Coronary artery (tissue), 2 donors: ENCODE data around the gene ZNF816.
A peak's percentile ranks its signal among the peaks of the same experiment; 100 is the strongest.

Source experiments
- DNase-seq: peaks from one replicate; pipeline ENCODE4 v3.0.0-alpha.2; 2017; ENCODE audit warnings: low spot score
- H3K27ac ChIP-seq, 2 donors: fragments of 200-600 bp; sonication (generic); one replicate each; pipeline ENCODE4 v1.5.1; 2016 to 2019
- H3K4me3 ChIP-seq: fragments of 200-600 bp; sonication (generic); 2 replicates; pipeline ENCODE4 v1.5.1; 2016; ENCODE audit warnings: mild to moderate bottlenecking, moderate library complexity
- TF ChIP-seq, protein P1 (sequence below): fragments of 200-600 bp; sonication (generic); IDR thresholded peaks from one replicate; pipeline ENCODE4 v1.5.1; 2019; ENCODE audit warnings: antibody characterized with exemption

ZNF816 gene

GRCh38 chr19:53004242-53004641, 41.6 kb upstream of the ZNF816 start:
- TF ChIP-seq, protein P1, sequence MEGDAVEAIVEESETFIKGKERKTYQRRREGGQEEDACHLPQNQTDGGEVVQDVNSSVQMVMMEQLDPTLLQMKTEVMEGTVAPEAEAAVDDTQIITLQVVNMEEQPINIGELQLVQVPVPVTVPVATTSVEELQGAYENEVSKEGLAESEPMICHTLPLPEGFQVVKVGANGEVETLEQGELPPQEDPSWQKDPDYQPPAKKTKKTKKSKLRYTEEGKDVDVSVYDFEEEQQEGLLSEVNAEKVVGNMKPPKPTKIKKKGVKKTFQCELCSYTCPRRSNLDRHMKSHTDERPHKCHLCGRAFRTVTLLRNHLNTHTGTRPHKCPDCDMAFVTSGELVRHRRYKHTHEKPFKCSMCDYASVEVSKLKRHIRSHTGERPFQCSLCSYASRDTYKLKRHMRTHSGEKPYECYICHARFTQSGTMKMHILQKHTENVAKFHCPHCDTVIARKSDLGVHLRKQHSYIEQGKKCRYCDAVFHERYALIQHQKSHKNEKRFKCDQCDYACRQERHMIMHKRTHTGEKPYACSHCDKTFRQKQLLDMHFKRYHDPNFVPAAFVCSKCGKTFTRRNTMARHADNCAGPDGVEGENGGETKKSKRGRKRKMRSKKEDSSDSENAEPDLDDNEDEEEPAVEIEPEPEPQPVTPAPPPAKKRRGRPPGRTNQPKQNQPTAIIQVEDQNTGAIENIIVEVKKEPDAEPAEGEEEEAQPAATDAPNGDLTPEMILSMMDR, result no peak
- no peak for DNase-seq
- Histone ChIP-seq H3K27ac (no peak overlapping the region), H3K4me3 (no peak overlapping the region)

DNA sequence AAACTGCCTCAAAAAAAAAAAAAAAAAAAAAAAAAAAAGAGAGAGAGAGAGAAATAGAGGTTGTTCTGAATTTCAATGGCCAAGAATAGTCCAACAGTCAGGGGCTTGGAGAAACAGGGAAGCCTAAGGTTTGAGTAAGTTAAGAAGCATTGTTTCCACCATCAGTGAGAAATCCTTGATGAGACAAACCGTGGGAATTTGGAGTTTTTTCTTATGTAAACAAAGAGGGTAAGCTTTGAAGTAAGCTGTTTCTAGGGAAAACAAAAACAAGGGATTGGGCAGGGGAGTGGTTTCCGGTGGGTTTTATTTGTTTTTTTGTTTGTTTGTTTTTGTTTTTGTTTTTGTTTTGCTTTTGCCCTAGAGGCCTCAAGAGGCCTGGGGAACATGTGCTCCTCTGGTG, 39.8 kb upstream of the ZNF816 start:
- H3K27ac ChIP-seq, result no peak overlapping the region
- no peak for DNase-seq
- TF ChIP-seq, protein P1, result no peak
- H3K4me3 ChIP-seq, result no peak overlapping the region

- TF ChIP-seq, protein P1, result no peak
- Histone ChIP-seq H3K4me3 (no peak overlapping the region), H3K27ac (no peak overlapping the region)
- DNase-seq, result no peak
Observed at GRCh38 chr19:52997975-52998374, 35.3 kb upstream of the ZNF816 start.

GRCh38 chr19:52995711-52996110, 33.0 kb upstream of the ZNF816 start:
- no peak for DNase-seq
- no peak overlapping the region for H3K27ac ChIP-seq
- TF ChIP-seq, protein P1, result no peak
- no peak overlapping the region for H3K4me3 ChIP-seq

DNA sequence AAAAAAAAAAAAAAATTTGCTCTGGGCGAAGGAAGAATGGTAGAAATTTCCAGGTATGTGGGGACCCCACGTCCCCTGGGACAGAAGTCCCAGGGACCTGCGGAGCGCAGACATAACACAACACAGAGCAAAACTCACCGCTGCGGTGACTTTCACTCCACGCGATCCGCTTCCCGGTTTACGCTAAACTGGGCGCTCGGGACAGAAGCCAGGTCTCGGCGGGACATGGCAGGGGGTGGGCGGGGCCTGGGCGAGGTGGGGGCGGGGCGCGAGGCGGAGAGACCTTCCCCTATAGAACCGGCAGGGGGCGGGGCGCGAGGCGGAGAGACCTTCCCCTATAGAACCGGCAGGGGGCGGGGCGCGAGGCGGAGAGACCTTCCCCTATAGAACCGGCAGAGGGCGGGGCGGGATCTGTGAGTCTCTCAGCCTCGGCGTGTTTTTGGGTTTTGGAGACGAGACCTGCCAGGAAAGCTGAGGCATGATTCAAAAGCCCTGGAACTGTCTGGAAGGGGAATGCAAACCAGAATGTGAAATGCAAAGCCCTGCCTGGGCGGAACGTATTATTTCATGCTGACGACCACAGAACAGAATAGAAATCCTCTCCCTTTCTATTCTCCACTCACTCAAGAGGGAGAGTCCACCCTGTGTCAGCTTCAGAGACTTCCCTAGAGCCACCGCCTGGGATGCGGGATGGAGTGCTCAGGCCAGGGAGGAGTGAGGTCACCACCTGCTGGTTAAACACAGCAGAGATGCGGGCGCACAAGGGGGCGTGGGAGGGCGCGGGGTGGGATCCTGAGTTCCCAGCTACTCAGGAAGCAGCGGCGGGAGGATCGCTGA, 30.9 kb upstream of the ZNF816 start:
- peak; percentile 79 for DNase-seq
- Histone ChIP-seq H3K27ac (peak overlapping the region; percentile 44 to 70), H3K4me3 (peak overlapping the region; percentile 66)
- TF ChIP-seq, protein P1, result peak; percentile 86

DNA sequence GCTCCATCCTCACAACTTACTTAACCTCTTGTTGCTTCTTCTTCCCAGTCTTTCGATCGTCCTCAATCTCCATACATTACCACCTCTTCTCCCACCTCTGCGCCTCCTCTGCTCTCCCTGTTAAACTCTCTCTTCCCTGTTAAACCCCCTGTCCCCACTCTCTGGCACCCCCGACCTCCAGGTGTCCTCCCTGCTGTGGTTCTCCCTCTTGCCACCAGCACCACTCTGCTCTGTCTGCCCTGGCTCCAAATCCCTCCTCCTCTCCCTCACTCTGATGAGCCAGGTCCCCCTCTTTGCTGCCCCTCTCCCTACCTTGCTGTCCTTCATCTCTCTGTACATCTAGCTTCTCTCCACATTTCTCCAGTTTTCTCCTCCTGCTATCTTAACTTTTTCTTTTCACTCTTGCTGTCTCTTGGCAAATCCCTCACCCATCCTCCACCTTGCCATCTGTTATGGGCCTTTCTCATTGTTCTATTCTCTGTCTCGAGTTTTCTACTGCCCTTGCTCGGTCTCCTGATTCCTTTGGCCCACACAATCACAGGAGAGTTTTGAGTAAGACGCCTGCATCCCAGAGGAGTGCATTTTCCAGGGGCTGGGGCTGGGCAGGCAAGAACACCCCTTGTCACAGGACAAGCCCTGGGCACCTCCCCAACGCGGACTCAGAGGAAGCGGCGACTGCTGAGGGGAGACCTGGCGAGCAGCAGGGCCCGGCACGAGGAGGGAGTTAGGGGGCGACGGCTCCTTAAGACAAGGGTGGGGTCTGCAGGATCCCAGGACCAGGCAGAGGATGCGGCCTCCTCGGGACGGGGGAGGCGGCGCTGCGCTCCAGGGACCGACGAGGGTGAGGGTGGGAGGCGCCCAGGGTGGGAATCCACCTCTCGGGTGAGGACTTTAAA, 29.7 kb upstream of the ZNF816 start:
- TF ChIP-seq, protein P1, result no peak
- DNase-seq, result no peak
- Histone ChIP-seq H3K27ac (peak overlapping the region; percentile 44 to 70), H3K4me3 (peak overlapping the region; percentile 66)
